Measurements from ENCODE around the gene CROCC2. TPM values are rescaled to one million over a fixed set of nuclear protein-coding genes. Genes with fewer than 3 reads are reported as not detected.

Gene CROCC2
- total and polyA plus RNA-seq, 11 donors = not detected

DNA sequence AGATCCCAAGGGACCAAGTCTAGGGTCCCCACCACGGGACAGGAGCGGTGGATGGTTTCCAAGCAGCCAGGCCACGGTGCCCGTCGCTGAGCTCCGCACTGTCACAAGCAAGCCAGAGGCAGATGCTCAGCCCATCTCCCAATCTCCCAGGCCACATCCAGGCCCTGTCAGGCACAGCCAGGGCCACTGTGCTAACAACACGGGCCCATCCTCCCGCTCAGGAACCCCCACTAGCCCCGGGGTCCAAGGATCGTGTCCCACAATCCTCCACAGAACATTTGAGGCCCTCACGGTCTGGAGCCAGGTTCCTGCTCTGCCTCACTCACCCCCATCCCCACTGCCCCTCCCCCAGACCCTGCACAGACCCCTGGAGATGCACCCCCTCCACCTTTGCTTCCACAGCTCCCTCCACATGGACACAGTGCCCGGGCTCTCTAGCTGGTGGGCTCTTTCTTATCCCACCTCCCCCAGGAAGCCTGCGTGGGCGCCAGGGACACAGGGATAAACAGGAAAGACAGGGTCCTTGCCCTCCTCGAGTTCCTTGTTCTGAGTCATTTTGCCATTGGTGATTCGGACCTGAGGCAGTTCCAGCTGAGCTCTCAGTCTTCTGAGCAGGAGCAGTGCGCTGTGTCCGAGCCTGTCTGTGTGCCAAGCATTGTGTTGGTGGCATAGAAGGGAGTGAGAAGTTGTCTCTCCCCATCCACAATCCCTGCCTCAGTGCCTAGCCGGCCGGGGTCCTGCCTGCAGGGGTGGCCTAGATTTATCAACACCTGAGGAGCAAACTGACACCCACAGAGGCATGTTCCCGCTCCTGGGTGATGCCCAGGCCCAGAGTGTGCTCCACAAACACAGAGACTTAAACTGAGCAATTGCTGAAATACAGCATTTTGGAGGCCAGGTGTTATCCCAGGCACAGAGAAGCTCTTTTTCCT, 7.0 kb downstream of the CROCC2 start:
- H3K9me3 ChIP-seq = no peaks in the 10 kb centered on the region
- H3K4me1 ChIP-seq = peaks cover 3 to 45% (median 25%) of the 10 kb centered on the region in 12 donors
- no peak for TF ChIP-seq POLR2A (IDR thresholded peaks at IDR 0.05)
- TF ChIP-seq, protein P1, sequence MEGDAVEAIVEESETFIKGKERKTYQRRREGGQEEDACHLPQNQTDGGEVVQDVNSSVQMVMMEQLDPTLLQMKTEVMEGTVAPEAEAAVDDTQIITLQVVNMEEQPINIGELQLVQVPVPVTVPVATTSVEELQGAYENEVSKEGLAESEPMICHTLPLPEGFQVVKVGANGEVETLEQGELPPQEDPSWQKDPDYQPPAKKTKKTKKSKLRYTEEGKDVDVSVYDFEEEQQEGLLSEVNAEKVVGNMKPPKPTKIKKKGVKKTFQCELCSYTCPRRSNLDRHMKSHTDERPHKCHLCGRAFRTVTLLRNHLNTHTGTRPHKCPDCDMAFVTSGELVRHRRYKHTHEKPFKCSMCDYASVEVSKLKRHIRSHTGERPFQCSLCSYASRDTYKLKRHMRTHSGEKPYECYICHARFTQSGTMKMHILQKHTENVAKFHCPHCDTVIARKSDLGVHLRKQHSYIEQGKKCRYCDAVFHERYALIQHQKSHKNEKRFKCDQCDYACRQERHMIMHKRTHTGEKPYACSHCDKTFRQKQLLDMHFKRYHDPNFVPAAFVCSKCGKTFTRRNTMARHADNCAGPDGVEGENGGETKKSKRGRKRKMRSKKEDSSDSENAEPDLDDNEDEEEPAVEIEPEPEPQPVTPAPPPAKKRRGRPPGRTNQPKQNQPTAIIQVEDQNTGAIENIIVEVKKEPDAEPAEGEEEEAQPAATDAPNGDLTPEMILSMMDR (IDR thresholded peaks at IDR 0.05) = no peak
- H3K36me3 ChIP-seq = no peaks in the 10 kb centered on the region
- DNase-seq (no peak), ATAC-seq (no peak)
- peak overlapping the region in 8 of 12 donors; percentile 28 to 65 (median 43) for H3K27ac ChIP-seq
- H3K27me3 ChIP-seq = peaks cover 0 to 30% (median 14%) of the 10 kb centered on the region in 9 donors
- intact Hi-C loops (cut with DNase I) = loop anchor here in 3 of 10 donors (5.0 to 10.0 kb wide), 2 partner anchors 79 to 82 kb away; partner anchors contain the start of gene SNED1 (in 2 of the 3)
- no peak overlapping the region for H3K4me3 ChIP-seq
- WGBS, 4 donors = 76 to 78% (median 77%) methylated on average over 13 to 21 of the region's 21 CpGs

DNA sequence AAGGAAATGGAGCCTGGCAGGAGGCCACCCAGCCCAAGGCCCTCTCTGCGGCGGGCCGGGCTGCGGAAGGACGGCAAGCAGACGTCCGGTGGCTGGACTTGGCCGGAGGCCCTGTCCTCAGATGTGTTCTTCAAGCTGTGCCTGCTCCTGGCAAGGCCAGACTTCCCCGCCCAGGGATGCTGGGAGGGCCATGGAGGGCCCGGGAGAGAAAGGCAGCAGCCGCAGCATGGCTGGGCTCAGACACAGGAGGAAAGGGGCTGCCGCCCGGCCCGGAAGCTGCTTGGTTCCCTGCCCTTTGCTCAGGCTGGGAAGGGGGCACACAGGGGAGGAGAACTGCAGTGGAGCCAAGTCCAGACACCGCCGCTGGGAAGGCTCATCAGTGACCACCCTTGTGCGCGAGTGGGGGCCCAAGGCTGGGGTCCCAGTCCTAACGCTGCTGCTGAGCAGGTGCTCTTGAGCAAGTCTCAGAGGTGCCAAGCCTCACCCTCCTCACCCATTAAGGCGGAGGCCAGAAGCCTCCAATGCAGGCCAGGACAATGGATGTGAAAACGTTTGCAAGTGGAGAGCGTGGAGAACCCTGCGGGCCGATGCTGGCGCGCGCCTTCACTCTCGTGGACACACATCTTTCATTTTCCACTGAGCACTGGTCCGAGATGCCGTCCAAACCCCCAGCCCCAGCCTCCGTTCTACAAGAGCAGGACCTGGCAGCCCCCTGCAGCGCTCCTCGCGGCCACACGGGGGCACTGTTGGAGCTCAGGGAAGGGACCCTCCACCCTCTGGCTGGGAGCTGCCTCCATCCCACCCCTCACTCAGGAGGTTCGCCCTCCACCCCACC, 7.9 kb downstream of the CROCC2 start:
- Histone ChIP-seq H3K4me3 (peak overlapping the region in 3 of 12 donors; percentile 0 to 14 (median 6)), H3K27me3 (peaks cover 0 to 30% (median 14%) of the 10 kb centered on the region in 9 donors), H3K9me3 (no peaks in the 10 kb centered on the region), H3K36me3 (no peaks in the 10 kb centered on the region), H3K4me1 (peaks cover 3 to 45% (median 25%) of the 10 kb centered on the region in 12 donors), H3K27ac (peak overlapping the region in 11 of 12 donors; percentile 12 to 81 (median 38))
- ATAC-seq (peak; percentile 70 to 88 (median 74)), DNase-seq (peak; percentile 79 to 87 (median 85))
- 22 to 32% (median 27%) methylated on average over 28 to 36 of the region's 36 CpGs for WGBS, 4 donors
- no peak for TF ChIP-seq POLR2A (IDR thresholded peaks at IDR 0.05)
- TF ChIP-seq, protein P1 (IDR thresholded peaks at IDR 0.05) = peak; percentile 86 to 95 (median 90)
- intact Hi-C loops (cut with DNase I) = loop anchor here in 4 of 10 donors (2.0 to 10.0 kb wide), 3 partner anchors 77 to 81 kb away; partner anchors contain the start of gene SNED1 (in 2 of the 4)

DNA sequence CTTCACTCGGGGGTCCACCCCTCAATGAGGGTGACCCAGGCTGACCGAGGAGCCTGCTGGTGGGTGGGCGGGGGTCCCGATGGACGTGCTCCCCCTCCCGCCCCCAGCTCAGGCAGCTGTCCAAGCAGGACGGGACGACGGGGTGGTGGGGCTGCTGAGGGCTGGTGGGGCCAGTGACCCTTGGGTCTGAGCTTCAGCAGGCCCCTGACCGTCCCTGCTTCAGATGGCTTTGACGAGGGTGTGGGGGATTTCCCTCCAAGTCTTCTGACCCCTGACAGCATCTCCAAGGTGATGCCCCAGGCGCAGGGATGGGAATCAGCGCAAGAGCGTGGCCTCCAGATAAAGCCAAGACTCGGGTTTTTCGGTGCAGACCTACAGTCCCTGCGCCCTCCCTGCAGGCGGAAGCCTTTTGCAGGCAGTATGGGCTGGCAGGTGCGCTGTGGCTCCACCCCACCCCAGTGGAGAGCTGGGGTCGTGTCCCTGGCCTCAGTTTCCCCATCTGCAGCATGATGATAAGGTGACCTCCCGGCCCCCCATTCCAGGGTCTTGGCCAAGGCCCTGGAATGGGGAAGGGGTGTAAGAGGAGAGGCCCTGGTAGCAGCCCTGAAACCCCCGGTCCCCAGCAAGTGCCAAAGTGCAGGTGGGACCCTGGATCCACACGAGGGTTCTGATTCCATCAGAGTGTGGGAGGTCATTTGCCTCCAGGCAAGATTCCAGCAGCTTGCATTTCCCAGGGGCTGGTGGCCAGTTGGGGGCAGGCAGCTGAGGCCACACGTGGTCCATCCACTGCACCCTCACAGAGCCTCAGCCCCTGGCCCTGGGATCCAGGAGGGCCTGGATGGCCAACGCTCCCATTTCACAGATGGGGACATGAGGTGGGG, 8.7 kb downstream of the CROCC2 start:
- 50 to 81% (median 52%) methylated on average over 5 to 25 of the region's 25 CpGs for whole genome bisulfite sequencing, 4 donors
- H3K4me1 ChIP-seq = peaks cover 3 to 45% (median 25%) of the 10 kb centered on the region in 12 donors
- ATAC-seq = no peak

More for the DNA sequence above, 8.7 kb downstream of the CROCC2 start:
- intact Hi-C loops (cut with DNase I) = loop anchor here in 7 of 10 donors (2.0 to 10.0 kb wide), 4 partner anchors 72 to 80 kb away; partner anchors contain the start of gene SNED1 (in 2 of the 7)
- Histone ChIP-seq H3K27ac (peak overlapping the region in 1 of 12 donors; percentile 65), H3K9me3 (no peaks in the 10 kb centered on the region), H3K4me3 (no peak overlapping the region), H3K36me3 (no peaks in the 10 kb centered on the region), H3K27me3 (peaks cover 0 to 30% (median 14%) of the 10 kb centered on the region in 9 donors)
- DNase-seq = peak in 3 of 5 donors; percentile 16 to 53 (median 25)
- TF ChIP-seq, protein P1 (IDR thresholded peaks at IDR 0.05) = peak in 2 of 12 donors; percentile 25 to 36
- TF ChIP-seq POLR2A (IDR thresholded peaks at IDR 0.05) = no peak

All from heart left ventricle (tissue), 16 donors.